NB4 (cell line): ENCODE results near the gene CDK18.

ENCODE experiments used
- DNase-seq: peaks from one replicate; pipeline ENCODE4 v3.0.0; 2010; ENCODE audit warnings: low read depth
- H3K4me3 ChIP-seq: one replicate; pipeline ENCODE4 v1.5.1; 2011; ENCODE audit warnings: mild to moderate bottlenecking, low read depth, low read length, moderate library complexity
- CTCF ChIP-seq: IDR thresholded peaks from one replicate; pipeline ENCODE4 v1.5.1; 2012; ENCODE audit warnings: low read depth, low read length
- MYC ChIP-seq: IDR thresholded peaks from 2 replicates; pipeline ENCODE4 v1.6.1; 2011; ENCODE audit warnings: low read depth, low read length
- POLR2A ChIP-seq: IDR thresholded peaks from 2 replicates; pipeline ENCODE4 v1.6.1; 2011; ENCODE audit warnings: mild to moderate bottlenecking; ENCODE audit not compliant: insufficient read length; ENCODE audit errors: extremely low read depth
- TF ChIP-seq, protein P1 (sequence below): IDR thresholded peaks from 2 replicates; pipeline ENCODE4 v1.6.1; 2011; ENCODE audit warnings: low read depth, low read length

Gene CDK18

GRCh38 chr1:205581321-205581980, 77.0 kb downstream of the CDK18 start:
- DNase-seq: no peak
- TF ChIP-seq MYC (no peak), POLR2A (no peak), CTCF (no peak)
- TF ChIP-seq, protein P1, sequence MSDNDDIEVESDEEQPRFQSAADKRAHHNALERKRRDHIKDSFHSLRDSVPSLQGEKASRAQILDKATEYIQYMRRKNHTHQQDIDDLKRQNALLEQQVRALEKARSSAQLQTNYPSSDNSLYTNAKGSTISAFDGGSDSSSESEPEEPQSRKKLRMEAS: no peak

DNA sequence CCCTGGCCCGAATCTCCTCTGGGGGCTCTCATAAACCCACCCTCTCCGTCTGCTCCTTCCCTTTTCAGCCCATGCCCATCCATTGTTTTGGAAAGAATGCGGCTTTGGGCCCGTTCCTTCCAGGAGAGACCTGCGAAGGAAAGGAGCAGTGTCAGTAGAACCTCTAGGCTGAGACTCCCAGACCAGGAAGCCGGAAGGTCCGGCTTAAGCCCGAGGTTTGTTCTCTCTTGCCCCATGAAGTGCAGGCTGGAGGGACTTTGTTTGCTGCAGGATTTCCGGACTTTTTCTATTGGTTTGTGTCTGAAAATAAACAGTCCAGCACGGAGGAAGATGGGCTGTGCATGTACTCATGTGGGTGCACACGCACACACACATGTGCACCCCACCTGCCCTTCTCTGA, 77.6 kb downstream of the CDK18 start:
- TF ChIP-seq MYC (no peak), CTCF (no peak), POLR2A (no peak)
- TF ChIP-seq, protein P1: no peak
- no peak for DNase-seq
- no peak overlapping the region for H3K4me3 ChIP-seq

More at GRCh38 chr1:205581321-205581980, 77.0 kb downstream of the CDK18 start:
- no peak overlapping the region for H3K4me3 ChIP-seq
